Camera-type eye (tissue), 1 donor: ENCODE results near the gene RPRD1A. TPM values are rescaled to one million over a fixed set of nuclear protein-coding genes. Genes with fewer than 3 reads are reported as not detected.

Experiments
- total RNA-seq: library from RNA; depleted of rRNA; stranded (reverse); fragments of >200 nt; gene quantifications from one replicate; pipeline ENCODE4 v1.2.3, GENCODE V29; 2014

Gene RPRD1A
- total RNA-seq: 125 TPM

GRCh38 chr18:36067055-36067957 is at the start of gene RPRD1A:
Gene RPRD1A (minus strand): TSS chr18:36067559. CDS start chr18:36067404, 155 bp downstream.

GRCh38 chr18:35972197-35973000 is 95.0 kb downstream of the RPRD1A start, which contains the start of gene RMP24:
Gene RMP24 (plus strand): TSS chr18:35972679.

Other genes starting within 250 kb of the RPRD1A start
- gene SLC39A6, start 61.8 kb upstream of the RPRD1A start, total RNA-seq: 112 TPM
- gene ELP2, start 62.3 kb upstream of the RPRD1A start, total RNA-seq: 135 TPM
- 1.2 TPM for gene MOCOS, start 119.9 kb upstream of the RPRD1A start, total RNA-seq
- gene FHOD3, start 230.2 kb upstream of the RPRD1A start, total RNA-seq: 49.9 TPM